ENCODE results near the gene RNF26.

- TF ChIP-seq, protein P1, sequence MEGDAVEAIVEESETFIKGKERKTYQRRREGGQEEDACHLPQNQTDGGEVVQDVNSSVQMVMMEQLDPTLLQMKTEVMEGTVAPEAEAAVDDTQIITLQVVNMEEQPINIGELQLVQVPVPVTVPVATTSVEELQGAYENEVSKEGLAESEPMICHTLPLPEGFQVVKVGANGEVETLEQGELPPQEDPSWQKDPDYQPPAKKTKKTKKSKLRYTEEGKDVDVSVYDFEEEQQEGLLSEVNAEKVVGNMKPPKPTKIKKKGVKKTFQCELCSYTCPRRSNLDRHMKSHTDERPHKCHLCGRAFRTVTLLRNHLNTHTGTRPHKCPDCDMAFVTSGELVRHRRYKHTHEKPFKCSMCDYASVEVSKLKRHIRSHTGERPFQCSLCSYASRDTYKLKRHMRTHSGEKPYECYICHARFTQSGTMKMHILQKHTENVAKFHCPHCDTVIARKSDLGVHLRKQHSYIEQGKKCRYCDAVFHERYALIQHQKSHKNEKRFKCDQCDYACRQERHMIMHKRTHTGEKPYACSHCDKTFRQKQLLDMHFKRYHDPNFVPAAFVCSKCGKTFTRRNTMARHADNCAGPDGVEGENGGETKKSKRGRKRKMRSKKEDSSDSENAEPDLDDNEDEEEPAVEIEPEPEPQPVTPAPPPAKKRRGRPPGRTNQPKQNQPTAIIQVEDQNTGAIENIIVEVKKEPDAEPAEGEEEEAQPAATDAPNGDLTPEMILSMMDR (IDR thresholded peaks at IDR 0.05), result no peak
- no peak for TF ChIP-seq POLR2A (IDR thresholded peaks at IDR 0.05)
Observed at GRCh38 chr11:119307974-119308373, 26.4 kb upstream of the RNF26 start.
